GM19467 (cell line): ENCODE measurements around the gene KIAA1210.
A peak's percentile ranks its signal among the peaks of the same experiment; 100 is the strongest.

Source experiments
- ATAC-seq: cut with Tn5 transposase; IDR thresholded peaks from one replicate; pipeline ENCODE4 v1.9.1; 2021; ENCODE audit warnings: mild to moderate bottlenecking, moderate library complexity; ENCODE audit not compliant: unreplicated experiment

Gene KIAA1210

GRCh38 chrX:119127650-119128049 is at the start of gene KIAA1210:
Gene KIAA1210 (minus strand): TSS chrX:119127812. CDS start chrX:119123642, 4,170 bp downstream.
- ATAC-seq, result no peak

GRCh38 chrX:119177278-119177677 is 49.7 kb upstream of the KIAA1210 start:
- no peak for ATAC-seq

- no peak for ATAC-seq
Observed at GRCh38 chrX:119174900-119175299, 47.3 kb upstream of the KIAA1210 start.

GRCh38 chrX:119168104-119168503 is 40.5 kb upstream of the KIAA1210 start:
- ATAC-seq, result no peak

- ATAC-seq, result no peak
Observed at GRCh38 chrX:119158226-119158625, 30.6 kb upstream of the KIAA1210 start.

GRCh38 chrX:119156241-119156640 is 28.6 kb upstream of the KIAA1210 start:
- no peak for ATAC-seq

GRCh38 chrX:119155416-119156035 is 27.9 kb upstream of the KIAA1210 start:
- no peak for ATAC-seq

- ATAC-seq, result no peak
Observed at GRCh38 chrX:119151051-119151380, 23.4 kb upstream of the KIAA1210 start.

- ATAC-seq, result no peak
Observed at GRCh38 chrX:119150163-119151050, 22.8 kb upstream of the KIAA1210 start.

- ATAC-seq, result no peak
Observed at GRCh38 chrX:119147486-119147885, 19.9 kb upstream of the KIAA1210 start.

- no peak for ATAC-seq
Observed at GRCh38 chrX:119145241-119145653, 17.6 kb upstream of the KIAA1210 start.

GRCh38 chrX:119134466-119134865 is 6.9 kb upstream of the KIAA1210 start:
- no peak for ATAC-seq

GRCh38 chrX:119132961-119133360 is 5.3 kb upstream of the KIAA1210 start:
- ATAC-seq, result no peak

- ATAC-seq, result no peak
Observed at GRCh38 chrX:119132316-119132715, 4.7 kb upstream of the KIAA1210 start.

GRCh38 chrX:119130911-119131310 is 3.3 kb upstream of the KIAA1210 start:
- ATAC-seq, result no peak

- no peak for ATAC-seq
Observed at GRCh38 chrX:119121341-119121740, 6.3 kb downstream of the KIAA1210 start.

- peak; percentile 94 for ATAC-seq
Observed at GRCh38 chrX:119118780-119119395, 8.7 kb downstream of the KIAA1210 start.

- no peak for ATAC-seq
Observed at GRCh38 chrX:119107206-119107605, 20.4 kb downstream of the KIAA1210 start.

GRCh38 chrX:119105826-119106225 is 21.8 kb downstream of the KIAA1210 start:
- no peak for ATAC-seq

GRCh38 chrX:119101168-119101567 is 26.4 kb downstream of the KIAA1210 start:
- ATAC-seq, result no peak

- ATAC-seq, result no peak
Observed at GRCh38 chrX:119095936-119096335, 31.7 kb downstream of the KIAA1210 start.

- no peak for ATAC-seq
Observed at GRCh38 chrX:119094819-119095218, 32.8 kb downstream of the KIAA1210 start.
